GM11168 (cell line): ENCODE results near the gene KRT2.

Source experiments
- in situ Hi-C: fragments of 300-500 bp; cut with MboI; formaldehyde crosslinking; loops from one replicate; pipeline ENCODE4 v1.12.0; 2022; ENCODE audit warnings: low sequenced_read_pairs; ENCODE audit not compliant: unreplicated experiment

The KRT2 gene

GRCh38 chr12:52627395-52628110, 24.5 kb downstream of the KRT2 start:
- in situ Hi-C loops: no loop called here

- in situ Hi-C loops: no loop called here
Observed at GRCh38 chr12:52622349-52622748, 29.7 kb downstream of the KRT2 start.

GRCh38 chr12:52618866-52619265, 33.1 kb downstream of the KRT2 start:
- in situ Hi-C loops: no loop called here

DNA sequence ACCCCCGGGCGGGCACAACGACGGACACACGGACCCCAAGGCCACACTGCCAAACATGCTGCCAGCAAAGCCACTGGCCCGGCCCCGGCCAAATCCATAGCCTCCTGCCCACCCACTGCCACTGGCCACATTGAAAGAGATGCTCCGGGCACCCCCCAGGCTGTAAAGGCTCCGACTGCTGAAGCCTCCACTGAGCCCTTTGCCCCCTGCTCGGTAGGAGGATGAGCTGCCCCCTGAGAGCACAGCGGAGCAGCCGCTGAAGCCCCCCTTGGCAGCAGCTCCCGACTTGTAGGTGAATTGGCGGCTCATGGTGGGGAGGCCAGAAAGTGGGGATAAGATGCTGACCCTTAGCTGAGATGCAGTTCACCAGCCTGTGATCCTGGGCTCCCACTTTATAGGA, 33.8 kb downstream of the KRT2 start, which contains the start of gene KRT73:
TSS of gene KRT73 (minus strand) at position 344 of the 400 bp plus-strand sequence. CDS start at position 309, 35 bp downstream.
- in situ Hi-C loops: no loop called here

GRCh38 chr12:52617403-52617785, 34.6 kb downstream of the KRT2 start:
- in situ Hi-C loops: no loop called here

DNA sequence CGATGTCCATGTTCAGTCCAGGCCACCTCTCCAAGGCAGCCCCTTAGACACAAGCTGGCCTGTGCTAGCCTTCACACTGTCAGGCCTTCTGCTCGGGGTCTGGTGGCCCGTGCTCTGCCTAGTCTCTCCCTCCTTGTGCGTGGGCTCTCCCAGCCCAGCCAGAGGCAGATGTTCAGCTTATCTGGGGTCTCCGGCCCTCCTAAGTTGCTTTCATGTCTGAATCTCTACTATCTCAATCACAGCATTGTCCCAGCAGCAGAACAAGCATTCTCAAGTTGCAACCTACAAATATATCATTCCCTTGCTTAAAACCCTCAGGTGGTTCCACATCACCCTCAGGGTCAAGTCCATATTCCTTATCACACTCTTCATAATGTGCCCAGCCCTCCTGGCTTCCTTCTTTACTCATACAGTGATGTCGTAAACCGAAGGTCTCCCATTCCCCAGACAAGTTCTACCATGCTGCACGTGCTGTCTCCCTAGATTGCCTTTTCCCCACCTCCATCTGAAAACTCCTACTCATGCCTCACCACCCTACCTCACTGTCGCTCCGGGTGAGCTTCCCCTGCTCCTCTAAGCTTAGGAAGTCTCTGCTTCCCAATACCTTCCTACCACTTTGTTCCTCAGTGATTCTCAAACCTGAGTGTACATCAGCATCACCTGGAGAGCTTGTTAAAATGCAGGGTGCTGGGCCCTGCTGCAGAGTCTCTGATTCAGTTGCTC, 35.2 kb downstream of the KRT2 start:
- in situ Hi-C loops: no loop called here

- in situ Hi-C loops: no loop called here
Observed at GRCh38 chr12:52615912-52616311, 36.1 kb downstream of the KRT2 start.

- in situ Hi-C loops: no loop called here
Observed at GRCh38 chr12:52615208-52615868, 36.7 kb downstream of the KRT2 start.

DNA sequence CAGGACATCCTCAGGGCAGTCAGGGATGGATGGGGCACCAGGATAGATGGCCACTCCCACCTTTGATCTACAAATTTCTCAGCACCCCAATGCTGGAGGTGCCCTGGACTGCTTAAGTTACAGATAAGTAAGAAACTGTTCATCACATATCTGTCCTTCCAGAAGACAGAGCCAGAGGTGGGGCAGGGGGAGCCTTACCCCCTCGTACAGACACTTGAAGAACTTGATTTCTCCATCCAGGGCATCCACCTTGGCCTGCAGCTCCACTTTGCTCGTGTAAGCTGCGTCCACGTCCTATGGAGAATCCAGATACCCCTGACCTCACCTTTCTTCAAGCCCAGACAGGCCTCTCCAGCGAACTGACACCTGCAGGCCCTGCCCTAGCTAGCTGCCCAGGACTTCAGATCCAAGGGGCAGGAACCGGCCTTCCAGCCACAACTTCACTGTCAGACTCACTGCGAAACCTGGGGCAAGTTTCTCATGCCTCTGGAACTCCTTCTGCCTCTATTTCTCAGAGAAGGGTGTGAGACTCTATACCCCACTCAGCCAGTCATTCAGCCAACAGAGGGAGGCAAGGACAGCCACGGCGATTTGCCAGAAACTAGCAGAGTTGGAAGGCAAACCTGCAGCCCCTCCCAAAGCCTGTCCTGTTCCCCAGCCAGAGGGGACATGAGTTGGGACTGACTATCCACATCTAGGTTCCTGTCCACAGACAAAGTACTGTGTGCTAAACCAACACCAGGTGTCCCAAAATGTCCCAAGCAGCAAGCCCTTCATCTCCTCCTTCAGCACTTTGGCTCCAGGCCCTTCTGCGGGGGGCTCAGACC, 37.4 kb downstream of the KRT2 start:
- in situ Hi-C loops: no loop called here

- in situ Hi-C loops: no loop called here
Observed at GRCh38 chr12:52613384-52614030, 38.5 kb downstream of the KRT2 start.

DNA sequence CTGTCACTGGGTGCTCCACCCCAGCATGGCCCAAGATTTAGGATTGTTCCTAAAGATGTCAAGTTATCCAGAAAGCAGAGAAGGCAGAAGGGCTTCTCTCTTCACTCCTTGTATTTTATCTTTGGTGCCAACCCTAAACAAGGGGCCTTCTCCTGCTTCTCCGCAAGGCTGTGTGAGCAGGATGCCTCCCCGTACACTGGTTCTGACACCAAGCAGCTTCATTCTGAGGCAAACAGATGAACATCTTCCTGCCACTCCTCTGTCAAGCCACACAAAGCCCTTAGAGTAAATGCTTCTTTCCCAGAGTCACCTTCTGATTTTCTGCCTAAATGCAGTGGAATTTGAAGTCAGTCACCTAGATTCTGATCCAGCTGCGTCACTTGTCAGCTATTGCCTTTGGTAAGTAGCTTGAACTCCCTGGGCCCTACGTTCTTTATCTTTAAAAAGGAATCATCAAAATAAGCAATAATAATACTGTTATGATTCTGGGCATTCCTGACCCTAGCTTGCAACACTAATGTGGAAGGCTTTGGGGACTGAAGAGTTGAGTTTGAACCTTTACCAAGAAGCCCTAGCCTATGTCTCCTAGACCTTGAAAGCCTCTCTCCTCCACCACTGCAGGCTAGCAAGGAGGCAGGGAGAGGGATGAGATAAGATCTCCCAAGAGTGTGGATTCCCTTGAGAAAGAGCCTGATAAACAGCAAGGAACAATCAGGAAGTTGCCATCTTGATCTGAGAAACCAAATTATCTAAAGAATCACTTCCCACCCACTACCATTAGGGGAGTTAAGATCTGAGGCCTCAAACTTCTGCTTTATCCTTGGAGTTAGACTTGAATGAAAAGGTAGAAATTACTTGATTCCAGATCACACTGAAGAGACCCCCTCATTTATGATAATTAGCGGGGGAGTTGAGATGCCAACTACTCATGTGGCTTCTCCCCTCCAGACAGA, 39.3 kb downstream of the KRT2 start:
- in situ Hi-C loops: no loop called here

DNA sequence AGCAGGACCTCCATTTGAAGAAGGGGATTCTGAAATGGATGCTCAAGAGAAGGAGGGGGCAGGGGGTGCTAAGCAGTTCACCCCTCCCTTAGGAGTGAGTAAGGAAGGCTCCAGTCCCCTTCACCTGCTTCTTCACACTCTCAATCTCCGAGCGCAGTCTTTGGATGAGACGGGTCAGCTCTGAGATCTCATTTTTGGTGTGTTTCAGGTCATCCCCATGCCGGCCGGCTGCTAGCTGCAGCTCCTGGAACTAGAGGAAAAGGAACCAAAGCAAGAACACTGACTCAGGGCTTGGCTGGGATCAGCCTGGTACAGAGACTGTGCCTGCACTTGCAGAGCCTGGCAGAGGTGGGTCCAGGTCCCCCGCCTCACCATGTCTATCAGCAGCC, 40.9 kb downstream of the KRT2 start:
- in situ Hi-C loops: no loop called here

DNA sequence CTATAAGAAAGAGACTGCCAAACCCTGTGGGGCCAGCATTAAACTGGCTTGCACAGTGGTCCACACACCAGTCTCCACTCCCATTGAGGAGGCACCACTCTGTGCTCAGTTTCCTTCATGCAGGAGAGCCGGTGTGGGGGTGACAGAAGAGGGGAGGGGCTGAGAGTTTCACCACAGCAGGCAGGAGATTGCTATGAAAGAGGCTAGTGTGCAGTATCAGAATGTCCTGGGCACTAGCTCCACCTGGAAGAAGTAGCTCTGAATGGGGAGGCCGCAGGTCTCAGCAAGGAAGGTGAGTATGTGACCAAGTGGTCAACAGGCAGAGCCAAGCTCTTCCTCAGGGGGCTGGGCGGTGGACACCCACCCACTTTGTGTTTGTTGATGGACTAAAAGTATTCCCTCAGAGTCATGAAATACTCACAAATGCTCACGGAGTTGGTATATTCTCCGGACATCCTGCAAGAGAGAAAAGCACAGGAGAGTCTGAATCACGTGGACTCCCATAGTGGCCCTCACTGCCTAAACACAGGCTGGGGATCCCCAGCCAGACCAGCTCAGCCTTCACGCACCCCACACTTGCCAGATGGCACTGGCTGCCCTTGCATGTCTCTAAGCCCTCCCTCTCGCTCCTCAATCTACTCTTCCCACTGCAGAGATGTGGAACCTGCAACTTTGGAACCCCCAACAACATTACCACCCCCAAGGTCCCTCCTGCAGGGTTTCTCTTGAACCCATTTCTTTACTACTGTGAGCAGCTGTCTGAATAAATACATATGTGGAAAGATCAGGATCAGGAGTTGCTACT, 43.0 kb downstream of the KRT2 start:
- in situ Hi-C loops: no loop called here

DNA sequence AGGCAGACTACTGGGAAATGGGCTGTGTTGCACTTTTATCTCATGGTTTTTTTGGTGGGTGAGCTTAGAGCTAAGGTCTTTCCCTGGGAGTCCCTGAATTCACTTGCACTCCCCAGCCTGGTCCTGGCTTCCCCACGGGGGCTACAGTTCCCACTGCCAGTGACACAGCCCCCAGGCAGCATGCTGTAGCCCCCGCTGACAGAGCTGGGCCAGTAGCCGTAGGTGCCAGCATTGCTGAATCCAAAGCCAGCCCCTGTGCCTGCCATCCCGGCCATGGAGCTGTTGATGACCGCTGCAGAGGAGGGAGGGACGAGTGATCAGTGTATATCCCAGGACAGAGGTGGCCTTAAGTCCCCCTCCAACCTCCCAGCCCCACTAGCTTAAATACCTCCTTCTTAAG, 43.9 kb downstream of the KRT2 start:
- in situ Hi-C loops: no loop called here

- in situ Hi-C loops: no loop called here
Observed at GRCh38 chr12:52607314-52607713, 44.7 kb downstream of the KRT2 start.

- in situ Hi-C loops: no loop called here
Observed at GRCh38 chr12:52606581-52607218, 45.3 kb downstream of the KRT2 start.

- in situ Hi-C loops: no loop called here
Observed at GRCh38 chr12:52606096-52606495, 45.9 kb downstream of the KRT2 start.

GRCh38 chr12:52605542-52605941, 46.5 kb downstream of the KRT2 start:
- in situ Hi-C loops: no loop called here
